Activated B cell treated with CpG ODN at 0.5 μM for 24 hours (primary cell): ENCODE data around the gene NFKBIZ. TPM values are rescaled to one million over a fixed set of nuclear protein-coding genes. Genes with fewer than 3 reads are reported as not detected.

ENCODE experiments used
- ATAC-seq: fragments of 200-7000 bp; cut with Tn5 transposase; one replicate; pipeline ENCODE4 v1.10.0; 2021; ENCODE audit warnings: low read depth, mild to moderate bottlenecking, moderate library complexity
- CTCF ChIA-PET: fragments of 350-600 bp; sonication (Branson Sonifier 250); formaldehyde crosslinking; loops from one replicate; lab custom pipeline; 2021; ENCODE audit warnings: antibody characterized with exemption; lab: Charles Lee
- POLR2A ChIA-PET: fragments of 350-600 bp; sonication (Branson Sonifier 250); formaldehyde crosslinking; loops from one replicate; lab custom pipeline; 2021; ENCODE audit warnings: antibody characterized with exemption; lab: Charles Lee
- DNase-seq: peaks from one replicate; pipeline ENCODE4 v3.0.0; 2022
- H3K27ac Mint-ChIP-seq: one replicate; pipeline ENCODE4 v1.8.0; 2020; ENCODE audit warnings: mixed read lengths
- H3K27me3 Mint-ChIP-seq: one replicate; pipeline ENCODE4 v1.8.0; 2021; ENCODE audit warnings: mixed read lengths
- H3K36me3 Mint-ChIP-seq: one replicate; pipeline ENCODE4 v1.8.0; 2021; ENCODE audit warnings: low read depth, mixed read lengths
- H3K4me1 Mint-ChIP-seq: one replicate; pipeline ENCODE4 v1.8.0; 2021; ENCODE audit warnings: mixed read lengths
- H3K4me3 Mint-ChIP-seq: one replicate; pipeline ENCODE4 v1.8.0; 2020; ENCODE audit warnings: mild to moderate bottlenecking, mixed read lengths
- H3K9me3 Mint-ChIP-seq: one replicate; pipeline ENCODE4 v1.8.0; 2020; ENCODE audit warnings: mixed read lengths
- intact Hi-C: fragments of 100-400 bp; cut with micrococcal nuclease; formaldehyde crosslinking; loops from one replicate; pipeline ENCODE4 v1.15.1; 2024
- total RNA-seq: library from RNA; stranded (reverse); gene quantifications from 2 replicates; pipeline ENCODE4 v1.2.3, GENCODE V29; 2022
- TF ChIP-seq, protein P1 (sequence below): fragments of 200-600 bp; IDR thresholded peaks from one replicate; pipeline ENCODE4 v1.8.0; 2022; ENCODE audit warnings: antibody characterized with exemption, mild to moderate bottlenecking

The NFKBIZ gene
- total RNA-seq, 1 donor from 2014 or later = 421 TPM

DNA sequence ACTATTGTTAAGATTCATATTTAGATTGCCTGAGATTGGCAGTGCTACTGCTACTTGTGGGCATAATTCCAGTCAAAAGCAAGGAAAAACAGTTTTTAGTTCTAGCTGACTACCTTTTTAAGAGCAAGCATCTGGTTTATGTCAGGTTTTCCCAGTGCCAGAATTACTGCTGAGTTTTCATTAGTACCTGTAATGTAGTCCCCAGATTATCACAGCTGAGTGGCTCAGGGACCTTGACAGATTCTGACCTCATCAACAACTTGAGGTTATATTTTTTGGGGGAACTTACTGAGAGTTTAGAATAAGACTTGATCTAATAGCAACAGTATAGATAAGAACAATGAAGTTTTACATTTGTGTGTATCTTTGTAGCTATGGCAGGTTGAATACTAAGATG is 39.3 kb upstream of the NFKBIZ start:
- DNase-seq (no peak), ATAC-seq (no peak)
- Mint-ChIP-seq H3K27me3 (no peaks in the 10 kb centered on the region), H3K4me1 (peaks cover 44% of the 10 kb centered on the region), H3K9me3 (no peaks in the 10 kb centered on the region), H3K36me3 (peaks cover 11% of the 10 kb centered on the region), H3K4me3 (no peak overlapping the region), H3K27ac (no peak overlapping the region)
- ChIA-PET POLR2A (interaction anchor here (0.6 to 2.4 kb wide), 6 partner anchors 18 to 725 kb away, joined by 3 to 23 read pairs (median 4); no protein-coding TSS in a partner anchor), CTCF (interaction anchor here (0.8 to 17.3 kb wide), 11 partner anchors 9 to 729 kb away, joined by 3 to 847 read pairs (median 4); no protein-coding TSS in a partner anchor)
- TF ChIP-seq, protein P1, sequence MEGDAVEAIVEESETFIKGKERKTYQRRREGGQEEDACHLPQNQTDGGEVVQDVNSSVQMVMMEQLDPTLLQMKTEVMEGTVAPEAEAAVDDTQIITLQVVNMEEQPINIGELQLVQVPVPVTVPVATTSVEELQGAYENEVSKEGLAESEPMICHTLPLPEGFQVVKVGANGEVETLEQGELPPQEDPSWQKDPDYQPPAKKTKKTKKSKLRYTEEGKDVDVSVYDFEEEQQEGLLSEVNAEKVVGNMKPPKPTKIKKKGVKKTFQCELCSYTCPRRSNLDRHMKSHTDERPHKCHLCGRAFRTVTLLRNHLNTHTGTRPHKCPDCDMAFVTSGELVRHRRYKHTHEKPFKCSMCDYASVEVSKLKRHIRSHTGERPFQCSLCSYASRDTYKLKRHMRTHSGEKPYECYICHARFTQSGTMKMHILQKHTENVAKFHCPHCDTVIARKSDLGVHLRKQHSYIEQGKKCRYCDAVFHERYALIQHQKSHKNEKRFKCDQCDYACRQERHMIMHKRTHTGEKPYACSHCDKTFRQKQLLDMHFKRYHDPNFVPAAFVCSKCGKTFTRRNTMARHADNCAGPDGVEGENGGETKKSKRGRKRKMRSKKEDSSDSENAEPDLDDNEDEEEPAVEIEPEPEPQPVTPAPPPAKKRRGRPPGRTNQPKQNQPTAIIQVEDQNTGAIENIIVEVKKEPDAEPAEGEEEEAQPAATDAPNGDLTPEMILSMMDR = no peak
- intact Hi-C loops = loop anchor here (5.0 kb wide), 1 partner anchor 127 kb away; no protein-coding TSS in a partner anchor

DNA sequence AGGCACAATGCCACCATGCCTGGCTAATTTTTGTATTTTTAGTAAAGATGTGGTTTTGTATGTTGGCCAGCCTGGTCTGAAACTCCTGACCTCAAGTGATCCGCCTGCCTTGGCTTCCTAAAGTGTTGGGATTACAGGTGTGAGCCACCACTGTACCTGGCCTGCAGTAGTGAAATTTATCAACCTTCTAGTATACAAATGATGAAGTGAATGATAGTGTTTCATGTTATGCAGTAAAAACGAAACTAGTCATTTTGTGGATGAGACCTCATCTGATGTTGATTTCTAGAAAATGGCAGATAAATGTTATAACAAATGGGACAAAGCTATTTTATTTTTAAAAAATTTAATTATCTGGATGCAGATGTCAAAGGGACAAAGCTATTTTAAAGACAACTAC is 37.4 kb upstream of the NFKBIZ start:
- DNase-seq (no peak), ATAC-seq (no peak)
- Mint-ChIP-seq H3K9me3 (no peaks in the 10 kb centered on the region), H3K27ac (no peak overlapping the region), H3K4me1 (peaks cover 60% of the 10 kb centered on the region), H3K27me3 (no peaks in the 10 kb centered on the region), H3K4me3 (no peak overlapping the region), H3K36me3 (peaks cover 3% of the 10 kb centered on the region)
- ChIA-PET POLR2A (interaction anchor here (0.6 to 2.2 kb wide), 8 partner anchors 33 to 413 kb away, joined by 3 to 20 read pairs (median 10); partner anchors contain the start of gene NFKBIZ), CTCF (interaction anchor here (0.9 to 17.3 kb wide), 9 partner anchors 9 to 725 kb away, joined by 3 to 847 read pairs (median 4); no protein-coding TSS in a partner anchor)
- TF ChIP-seq, protein P1 = no peak
- intact Hi-C loops = loop anchor here (5.0 kb wide), 1 partner anchor 125 kb away; no protein-coding TSS in a partner anchor

DNA sequence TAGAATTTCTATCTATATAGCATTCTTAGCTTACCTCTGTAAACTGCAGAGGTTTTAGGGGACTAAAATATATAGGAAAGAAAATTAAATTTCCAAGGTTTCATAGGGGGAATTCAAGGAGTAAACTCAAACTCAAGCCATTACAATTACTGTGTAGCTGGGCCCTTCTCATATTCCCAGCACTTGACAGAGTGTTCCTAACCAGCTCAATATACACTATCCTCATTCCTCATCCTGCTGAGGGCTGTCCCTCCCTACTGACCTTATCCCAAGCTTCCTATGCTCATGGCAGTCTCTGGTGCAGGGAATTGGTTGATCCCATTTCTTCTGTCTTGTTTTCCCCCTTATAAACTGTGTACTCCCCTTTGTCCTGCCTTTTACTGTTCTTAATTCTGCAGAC is 36.4 kb upstream of the NFKBIZ start:
- Mint-ChIP-seq H3K4me1 (peaks cover 70% of the 10 kb centered on the region), H3K9me3 (no peaks in the 10 kb centered on the region), H3K4me3 (no peak overlapping the region), H3K36me3 (peaks cover 2% of the 10 kb centered on the region), H3K27me3 (no peaks in the 10 kb centered on the region), H3K27ac (no peak overlapping the region)
- DNase-seq (no peak), ATAC-seq (no peak)
- intact Hi-C loops = loop anchor here (1.0 to 5.0 kb wide), 3 partner anchors 37 to 412 kb away; no protein-coding TSS in a partner anchor
- POLR2A ChIA-PET = interaction anchor here (0.7 to 2.2 kb wide), 6 partner anchors 32 to 412 kb away, joined by 3 to 20 read pairs (median 6); partner anchors contain the start of genes NFKBIZ and NXPE3
- CTCF ChIA-PET = interaction anchor here (0.7 to 17.3 kb wide), 12 partner anchors 8 to 728 kb away, joined by 3 to 847 read pairs (median 6); no protein-coding TSS in a partner anchor
- TF ChIP-seq, protein P1 = no peak

DNA sequence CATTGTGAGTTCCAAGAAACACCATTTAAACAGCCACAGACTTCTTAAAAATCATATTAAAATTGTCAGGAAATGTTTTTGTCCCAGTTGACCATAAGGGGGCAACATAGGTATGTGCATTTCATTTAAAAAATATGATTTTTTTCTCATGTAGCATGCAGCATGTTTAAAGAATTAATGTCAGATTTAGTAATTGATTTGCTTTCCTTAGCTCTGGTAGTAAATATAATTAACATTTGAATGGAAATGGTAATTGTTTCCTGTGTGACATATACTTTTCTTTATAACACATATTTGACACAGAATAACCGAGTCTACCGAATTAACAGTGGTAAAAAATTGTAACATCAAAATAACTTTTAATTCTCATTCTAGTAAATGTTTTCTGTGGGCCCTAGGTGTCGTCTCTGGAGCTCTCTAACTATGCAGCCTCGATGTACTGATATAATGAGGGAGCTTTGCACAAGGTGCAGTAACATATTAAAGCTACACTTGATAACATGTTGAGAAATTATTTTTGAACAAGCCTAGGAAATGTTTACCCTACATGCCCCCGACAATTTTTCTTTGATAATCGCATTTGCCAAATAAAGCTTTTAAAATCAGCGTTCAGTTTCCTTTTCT is 35.4 kb upstream of the NFKBIZ start:
- TF ChIP-seq, protein P1 = peak; percentile 37
- ChIA-PET POLR2A (interaction anchor here (0.6 to 1.9 kb wide), 14 partner anchors 13 to 415 kb away, joined by 3 to 37 read pairs (median 4); partner anchors contain the start of gene NFKBIZ), CTCF (interaction anchor here (0.7 to 17.3 kb wide), 31 partner anchors 9 to 723 kb away, joined by 3 to 847 read pairs (median 5); partner anchors contain the start of gene NFKBIZ)
- DNase-seq (no peak), ATAC-seq (peak; percentile 24)
- Mint-ChIP-seq H3K27ac (peak overlapping the region; percentile 80), H3K9me3 (no peaks in the 10 kb centered on the region), H3K4me3 (no peak overlapping the region), H3K36me3 (peaks cover 2% of the 10 kb centered on the region), H3K4me1 (peaks cover 76% of the 10 kb centered on the region), H3K27me3 (no peaks in the 10 kb centered on the region)
- intact Hi-C loops = loop anchor here (1.0 to 5.0 kb wide), 3 partner anchors 36 to 411 kb away; no protein-coding TSS in a partner anchor
